Ovary (tissue), 9 donors: Measurements from ENCODE around the gene SCG3. TPM values are rescaled to one million over a fixed set of nuclear protein-coding genes. Genes with fewer than 3 reads are reported as not detected.

Experiments used
- DNase-seq, 5 donors: peaks; one replicate each; pipeline ENCODE4 v3.0.0-alpha.2; 2019 to 2020
- H3K27ac ChIP-seq, 2 donors: fragments of 200-600 bp; one replicate each; pipeline versions ENCODE4 v1.5.1 to v1.8.0; 2019 to 2022
- H3K27me3 ChIP-seq: fragments of 200-600 bp; one replicate; pipeline ENCODE4 v1.8.0; 2022
- H3K36me3 ChIP-seq: fragments of 200-600 bp; sonication (generic); one replicate; pipeline ENCODE4 v1.5.1; 2019
- H3K4me1 ChIP-seq: one replicate; pipeline ENCODE4 v1.8.1; 2013; ENCODE audit warnings: mild to moderate bottlenecking, moderate library complexity; ENCODE audit not compliant: insufficient read depth
- H3K4me3 ChIP-seq: fragments of 200-600 bp; sonication (generic); one replicate; pipeline ENCODE4 v1.5.1; 2017
- H3K9me3 ChIP-seq, 2 donors: fragments of 200-600 bp in 1 of 2; sonication (generic) in 1 of 2; one replicate each; pipeline versions ENCODE4 v1.5.1 to v1.8.1; 2013 to 2019; ENCODE audit warnings: mild to moderate bottlenecking in 1 of 2, moderate library complexity in 1 of 2
- CTCF ChIP-seq, 3 donors: fragments of 450-650 bp in 2 of 3; fragments of 200-600 bp in 1 of 3; IDR thresholded peaks; one replicate each; pipeline versions ENCODE4 v1.5.1 to v1.8.0; 2016 to 2022; ENCODE audit warnings: antibody characterized with exemption in 3 of 3, mild to moderate bottlenecking in 1 of 3
- EP300 ChIP-seq: sonication (generic); formaldehyde crosslinking; IDR thresholded peaks from one replicate; pipeline ENCODE4 v1.6.1; 2017; ENCODE audit warnings: antibody characterized with exemption
- POLR2A ChIP-seq: fragments of 450-650 bp; IDR thresholded peaks from one replicate; pipeline ENCODE4 v1.6.1; 2017; ENCODE audit warnings: antibody characterized with exemption, mild to moderate bottlenecking, moderate library complexity
- WGBS, 3 donors: extraction: QIAGEN DNeasy Blood & Tissue Kit in 1 of 3; methylation state at CpG; one replicate each; pipeline versions ENCODE4 v1.1.5 to v1.1.7; 2013 to 2017; 5-methylcytosine and 5-hydroxymethylcytosine counted together
- intact Hi-C, 4 donors: fragments of 100-400 bp; cut with DNase I; formaldehyde crosslinking; loops; one replicate each; pipeline versions ENCODE4 v1.11.0 to v1.15.1; 2022 to 2023
- polyA plus RNA-seq, 2 donors: library from polyadenylated mRNA; stranded (reverse); fragments of 200-250 nt in 1 of 2; fragments of 350-450 nt in 1 of 2; fragmentation: Illumina TruSeq in 1 of 2; extraction: RNeasy Lipid Tissue Mini Kit (QIAGEN cat#74804) in 1 of 2; gene quantifications; one replicate each; pipeline ENCODE4 v1.2.3, GENCODE V29; 2013 to 2014
- total RNA-seq, 7 donors: library from RNA; depleted of rRNA in 2 of 7; stranded (reverse); fragments of >200 nt in 2 of 7; fragmentation: NEBNext Ultra II Directional in 3 of 7; extraction: Animal tissue kit (Norgen Biotek cat#: 25700) in 3 of 7; gene quantifications; one replicate each; pipeline versions ENCODE4 v1.1.0 to v1.2.4, GENCODE V29; 2016 to 2023
- donor health status: DM: no; HTN: no; CAD: no; lungs with moderate emphysema.
- donor health status: DM: no; HTN: no; CAD: no.
- donor health status: Bipolar disorder and iron deficiency.
- donor health status: DM: yes; HTN: yes; CAD: no.
- donor health status: DM: no; HTN: no; CAD: no.
- donor health status: DM: yes; HTN: yes; CAD: no.

The SCG3 gene
- total and polyA plus RNA-seq, 9 donors = 0.08 to 0.46 (median 0.27) TPM; not detected in 4

- Histone ChIP-seq H3K27ac (no peak overlapping the region), H3K27me3 (no peaks in the 10 kb centered on the region), H3K36me3 (no peaks in the 10 kb centered on the region), H3K9me3 (no peaks in the 10 kb centered on the region), H3K4me1 (no peaks in the 10 kb centered on the region), H3K4me3 (no peak overlapping the region)
- TF ChIP-seq EP300 (no peak), POLR2A (no peak), CTCF (IDR thresholded peaks at IDR 0.05) (no peak)
- 16 to 25% (median 19%) methylated on average over 9 of the region's 9 CpGs for WGBS, 3 donors
- intact Hi-C loops = no loop called here
- DNase-seq = no peak
These were observed 9.1 kb upstream of the SCG3 start for GRCh38 chr15:51672155-51672687.

GRCh38 chr15:51672913-51673857, 8.1 kb upstream of the SCG3 start:
- Histone ChIP-seq H3K27ac (no peak overlapping the region), H3K36me3 (no peaks in the 10 kb centered on the region), H3K27me3 (no peaks in the 10 kb centered on the region), H3K4me3 (no peak overlapping the region), H3K4me1 (no peaks in the 10 kb centered on the region), H3K9me3 (no peaks in the 10 kb centered on the region)
- no peak for DNase-seq
- intact Hi-C loops = no loop called here
- TF ChIP-seq EP300 (no peak), POLR2A (no peak), CTCF (IDR thresholded peaks at IDR 0.05) (no peak)
- WGBS, 3 donors = 6 to 26% (median 14%) methylated on average over 2 of the region's 2 CpGs

- no peak overlapping the region for H3K27ac ChIP-seq
- intact Hi-C loops = no loop called here
- no peaks in the 10 kb centered on the region for H3K9me3 ChIP-seq
- H3K36me3 ChIP-seq = no peaks in the 10 kb centered on the region
- DNase-seq = no peak
- no peak overlapping the region for H3K4me3 ChIP-seq
- no peaks in the 10 kb centered on the region for H3K4me1 ChIP-seq
- 25 to 35% (median 33%) methylated on average over 1 of the region's 1 CpG for WGBS, 3 donors
- TF ChIP-seq CTCF (IDR thresholded peaks at IDR 0.05) = no peak
- TF ChIP-seq EP300 = no peak
- no peak for TF ChIP-seq POLR2A
- no peaks in the 10 kb centered on the region for H3K27me3 ChIP-seq
These were observed 6.1 kb upstream of the SCG3 start for GRCh38 chr15:51675234-51675633.

- Histone ChIP-seq H3K4me3 (no peak overlapping the region), H3K9me3 (no peaks in the 10 kb centered on the region), H3K36me3 (no peaks in the 10 kb centered on the region), H3K27me3 (no peaks in the 10 kb centered on the region), H3K27ac (no peak overlapping the region), H3K4me1 (no peaks in the 10 kb centered on the region)
- WGBS, 3 donors = 92 to 100% (median 94%) methylated on average over 1 of the region's 1 CpG
- TF ChIP-seq CTCF (IDR thresholded peaks at IDR 0.05) = no peak
- no peak for TF ChIP-seq EP300
- no peak for TF ChIP-seq POLR2A
- no peak for DNase-seq
- intact Hi-C loops = no loop called here
These were observed 4.3 kb upstream of the SCG3 start for GRCh38 chr15:51677021-51677420.
